ENCODE measurements around the gene SORBS2.

SORBS2 gene

DNA sequence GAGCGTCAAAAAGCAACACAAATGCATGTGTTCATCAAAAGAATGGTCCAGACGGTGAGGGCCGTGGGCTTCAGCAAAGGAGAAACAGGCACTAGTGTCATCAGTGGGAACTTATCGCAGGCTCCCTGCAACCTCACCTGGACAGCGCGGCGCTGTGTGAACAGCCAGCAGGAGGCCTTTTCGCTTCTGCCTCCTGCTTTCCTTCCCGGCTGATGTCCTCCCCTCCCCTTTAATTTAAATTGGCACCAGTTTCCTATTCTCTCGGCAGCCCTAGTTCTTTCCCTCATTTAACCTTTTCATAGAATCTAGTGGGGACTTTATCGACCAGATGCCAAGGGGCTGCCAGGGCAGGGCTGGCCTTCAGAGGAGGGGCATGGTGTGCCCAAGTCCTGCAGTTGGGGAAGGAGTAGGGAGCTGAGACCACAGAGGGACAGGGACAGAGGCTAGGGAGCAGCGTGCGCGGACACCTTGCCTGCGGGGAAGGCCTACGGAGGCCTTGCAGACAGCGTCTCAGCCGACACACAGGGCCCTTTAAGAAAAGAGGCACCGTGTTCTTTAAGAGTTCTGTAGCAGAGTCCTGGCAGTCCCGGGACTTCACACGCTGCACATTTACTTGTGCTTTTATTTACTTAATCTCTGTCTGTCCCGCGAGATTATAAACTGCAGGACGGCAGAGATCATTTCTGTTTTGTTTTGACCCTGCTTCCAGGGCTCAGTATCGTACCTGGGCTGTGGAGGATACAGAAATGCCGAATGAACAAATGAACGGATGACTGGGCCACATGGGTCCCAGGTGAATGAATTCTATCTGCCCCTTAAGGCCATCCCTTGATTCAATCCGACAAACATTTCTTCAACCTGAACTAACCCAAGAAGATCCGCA is 8.4 kb upstream of the SORBS2 start:
- no peak overlapping the region for H3K27ac Mint-ChIP-seq
- no peak overlapping the region for H3K4me3 Mint-ChIP-seq
- no peaks in the 10 kb centered on the region for H3K27me3 Mint-ChIP-seq
- H3K9me3 Mint-ChIP-seq, result peaks cover 0 to 3% of the 10 kb centered on the region in 2 donors
- no peaks in the 10 kb centered on the region for H3K4me1 Mint-ChIP-seq
- DNase-seq (no peak), ATAC-seq (no peak)

GRCh38 chr4:185819144-185819543 is 7.2 kb upstream of the SORBS2 start:
- DNase-seq (no peak), ATAC-seq (no peak)
- no peaks in the 10 kb centered on the region for H3K27me3 Mint-ChIP-seq
- no peaks in the 10 kb centered on the region for H3K4me1 Mint-ChIP-seq
- no peak overlapping the region for H3K27ac Mint-ChIP-seq
- H3K9me3 Mint-ChIP-seq, result peaks cover 0 to 3% of the 10 kb centered on the region in 2 donors
- H3K4me3 Mint-ChIP-seq, result no peak overlapping the region

DNA sequence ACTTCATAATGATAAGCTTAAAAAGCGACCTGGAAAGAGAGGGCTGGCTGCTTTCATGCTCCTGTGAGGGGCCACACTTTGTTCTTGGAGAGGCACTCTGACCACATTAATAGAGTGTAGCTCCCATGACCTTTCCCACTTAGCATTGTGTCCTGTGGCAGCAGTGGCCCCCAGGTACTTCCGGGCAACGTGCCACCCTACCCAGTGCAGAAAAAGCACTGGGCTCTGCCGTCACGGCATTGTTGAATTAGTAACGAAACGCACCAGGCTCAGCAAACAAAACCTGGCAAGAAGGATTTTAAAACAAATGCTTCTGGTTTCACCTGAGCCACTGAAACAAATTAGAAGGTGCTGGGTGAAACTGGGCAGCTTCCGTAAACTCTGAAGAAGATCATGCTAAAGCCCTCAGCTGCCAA is 5.4 kb upstream of the SORBS2 start:
- H3K4me1 Mint-ChIP-seq, result no peaks in the 10 kb centered on the region
- H3K27ac Mint-ChIP-seq, result no peak overlapping the region
- ATAC-seq (no peak), DNase-seq (no peak)
- peaks cover 0 to 2% of the 10 kb centered on the region in 2 donors for H3K9me3 Mint-ChIP-seq
- H3K4me3 Mint-ChIP-seq, result no peak overlapping the region
- H3K27me3 Mint-ChIP-seq, result no peaks in the 10 kb centered on the region

DNA sequence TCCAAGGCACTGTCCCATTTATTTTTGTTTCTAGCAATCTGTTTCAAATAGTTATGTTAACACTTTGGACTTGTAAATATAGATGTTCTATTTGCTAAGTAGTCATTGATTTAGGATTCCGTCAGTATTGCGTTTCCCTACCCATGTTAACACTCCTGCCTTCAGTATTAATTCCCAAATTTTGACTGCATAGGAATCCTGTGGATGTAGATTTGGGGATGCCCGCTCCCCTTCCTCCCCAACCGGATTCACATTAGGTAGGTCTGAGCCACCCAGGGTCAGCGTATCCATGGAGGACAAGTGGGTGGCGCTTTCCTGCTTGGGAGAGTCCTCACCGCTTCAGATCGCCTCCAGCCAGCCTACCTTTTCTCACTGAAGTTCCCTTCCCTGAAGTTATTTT is 1.1 kb upstream of the SORBS2 start:
- H3K4me3 Mint-ChIP-seq, result no peak overlapping the region
- DNase-seq (no peak), ATAC-seq (no peak)
- H3K9me3 Mint-ChIP-seq, result no peaks in the 10 kb centered on the region
- H3K27me3 Mint-ChIP-seq, result peaks cover 18% of the 10 kb centered on the region
- peaks cover 5% of the 10 kb centered on the region for H3K4me1 Mint-ChIP-seq
- no peak overlapping the region for H3K27ac Mint-ChIP-seq

DNA sequence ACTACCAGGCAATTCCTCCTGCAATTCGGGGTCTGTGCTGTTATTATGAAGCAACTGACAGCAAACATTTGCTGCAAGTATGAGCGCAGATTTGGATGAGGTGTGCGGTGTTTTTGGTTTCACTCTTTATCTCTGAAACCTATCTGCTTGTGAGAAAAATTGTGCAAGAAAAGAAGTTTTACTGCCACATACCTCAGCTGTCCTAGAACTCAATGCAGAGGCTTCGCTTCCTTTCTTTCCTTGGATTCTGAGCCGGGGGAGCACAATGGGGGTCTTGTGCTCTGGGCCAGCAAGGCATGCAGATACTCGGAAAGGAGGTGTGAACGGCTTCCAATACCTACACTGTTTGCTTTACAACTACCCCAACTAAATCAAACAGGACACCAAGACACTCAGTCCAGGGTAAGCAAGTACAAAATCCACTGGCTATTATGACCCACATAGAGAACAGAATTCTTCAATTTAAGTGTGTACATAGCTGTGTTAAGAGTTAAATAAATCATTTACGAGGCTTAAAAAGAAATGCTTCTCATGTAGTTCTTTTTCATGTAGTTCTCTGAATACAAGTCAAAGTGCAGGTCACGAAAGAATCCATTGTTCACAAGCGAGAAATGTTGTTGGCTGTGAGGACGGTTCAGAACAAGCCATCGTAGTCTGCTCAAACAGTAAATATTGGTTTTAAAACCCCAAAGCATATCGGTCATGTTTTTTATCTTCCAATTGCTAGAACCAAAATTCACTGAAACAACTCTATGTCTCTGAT is 1.1 kb downstream of the SORBS2 start:
- peaks cover 18% of the 10 kb centered on the region for H3K27me3 Mint-ChIP-seq
- no peak overlapping the region for H3K27ac Mint-ChIP-seq
- DNase-seq (no peak), ATAC-seq (no peak)
- peaks cover 5% of the 10 kb centered on the region for H3K4me1 Mint-ChIP-seq
- H3K4me3 Mint-ChIP-seq, result no peak overlapping the region
- no peaks in the 10 kb centered on the region for H3K9me3 Mint-ChIP-seq

GRCh38 chr4:185809533-185810071 is 2.4 kb downstream of the SORBS2 start:
- peaks cover 18% of the 10 kb centered on the region for H3K27me3 Mint-ChIP-seq

GRCh38 chr4:185809121-185809520 is 2.9 kb downstream of the SORBS2 start:
- H3K4me1 Mint-ChIP-seq, result peaks cover 5% of the 10 kb centered on the region
- H3K27me3 Mint-ChIP-seq, result peaks cover 18% of the 10 kb centered on the region
- H3K27ac Mint-ChIP-seq, result no peak overlapping the region
- H3K4me3 Mint-ChIP-seq, result no peak overlapping the region
- ATAC-seq (no peak), DNase-seq (no peak)
- no peaks in the 10 kb centered on the region for H3K9me3 Mint-ChIP-seq

More at GRCh38 chr4:185809533-185810071, 2.4 kb downstream of the SORBS2 start:
- H3K27ac Mint-ChIP-seq, result no peak overlapping the region
- no peak for DNase-seq
- ATAC-seq, result no peak
- H3K9me3 Mint-ChIP-seq, result no peaks in the 10 kb centered on the region
- peaks cover 5% of the 10 kb centered on the region for H3K4me1 Mint-ChIP-seq
- no peak overlapping the region for H3K4me3 Mint-ChIP-seq

- no peaks in the 10 kb centered on the region for H3K9me3 Mint-ChIP-seq
- H3K4me3 Mint-ChIP-seq, result no peak overlapping the region
- DNase-seq (no peak), ATAC-seq (no peak)
- H3K4me1 Mint-ChIP-seq, result no peaks in the 10 kb centered on the region
- peaks cover 9% of the 10 kb centered on the region for H3K27me3 Mint-ChIP-seq
- no peak overlapping the region for H3K27ac Mint-ChIP-seq
These were observed 6.0 kb downstream of the SORBS2 start for GRCh38 chr4:185805979-185806378.

DNA sequence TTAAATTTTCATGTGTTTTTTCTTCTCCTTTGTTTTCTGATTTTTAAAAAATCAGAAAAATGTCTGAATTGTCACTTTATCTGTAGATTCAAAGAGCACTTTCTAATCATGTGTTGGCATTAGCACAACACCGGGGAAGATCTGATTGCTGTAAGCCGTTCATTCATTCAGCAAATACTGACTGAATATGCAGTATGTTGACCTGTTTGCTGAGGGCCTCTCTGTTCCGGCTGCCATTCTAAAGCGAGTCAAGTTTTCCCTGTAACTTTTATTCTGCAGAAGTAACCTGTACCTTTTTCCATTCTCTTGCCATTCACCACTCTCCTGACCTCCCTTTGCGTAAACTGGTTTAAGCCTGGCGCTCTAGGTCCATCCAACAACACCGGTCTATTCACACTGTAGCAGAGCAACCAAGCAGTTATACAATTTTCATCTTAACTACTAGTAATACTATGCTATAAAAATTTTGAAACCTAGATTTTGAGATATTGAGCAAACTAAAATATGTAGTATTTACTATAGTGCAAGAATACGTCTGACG is 6.7 kb downstream of the SORBS2 start:
- ATAC-seq (no peak), DNase-seq (no peak)
- no peak overlapping the region for H3K4me3 Mint-ChIP-seq
- no peaks in the 10 kb centered on the region for H3K4me1 Mint-ChIP-seq
- peaks cover 9% of the 10 kb centered on the region for H3K27me3 Mint-ChIP-seq
- no peak overlapping the region for H3K27ac Mint-ChIP-seq
- H3K9me3 Mint-ChIP-seq, result no peaks in the 10 kb centered on the region

GRCh38 chr4:185803022-185803421 is 9.0 kb downstream of the SORBS2 start:
- no peaks in the 10 kb centered on the region for H3K9me3 Mint-ChIP-seq
- no peak overlapping the region for H3K4me3 Mint-ChIP-seq
- no peaks in the 10 kb centered on the region for H3K27me3 Mint-ChIP-seq
- H3K4me1 Mint-ChIP-seq, result no peaks in the 10 kb centered on the region
- no peak overlapping the region for H3K27ac Mint-ChIP-seq
- ATAC-seq, result no peak
- DNase-seq, result no peak

- Mint-ChIP-seq H3K9me3 (no peaks in the 10 kb centered on the region), H3K4me3 (no peak overlapping the region), H3K27me3 (no peaks in the 10 kb centered on the region), H3K4me1 (no peaks in the 10 kb centered on the region), H3K27ac (no peak overlapping the region)
- DNase-seq, result no peak
- ATAC-seq, result no peak
These were observed 10.5 kb downstream of the SORBS2 start for GRCh38 chr4:185801471-185801870.

DNA sequence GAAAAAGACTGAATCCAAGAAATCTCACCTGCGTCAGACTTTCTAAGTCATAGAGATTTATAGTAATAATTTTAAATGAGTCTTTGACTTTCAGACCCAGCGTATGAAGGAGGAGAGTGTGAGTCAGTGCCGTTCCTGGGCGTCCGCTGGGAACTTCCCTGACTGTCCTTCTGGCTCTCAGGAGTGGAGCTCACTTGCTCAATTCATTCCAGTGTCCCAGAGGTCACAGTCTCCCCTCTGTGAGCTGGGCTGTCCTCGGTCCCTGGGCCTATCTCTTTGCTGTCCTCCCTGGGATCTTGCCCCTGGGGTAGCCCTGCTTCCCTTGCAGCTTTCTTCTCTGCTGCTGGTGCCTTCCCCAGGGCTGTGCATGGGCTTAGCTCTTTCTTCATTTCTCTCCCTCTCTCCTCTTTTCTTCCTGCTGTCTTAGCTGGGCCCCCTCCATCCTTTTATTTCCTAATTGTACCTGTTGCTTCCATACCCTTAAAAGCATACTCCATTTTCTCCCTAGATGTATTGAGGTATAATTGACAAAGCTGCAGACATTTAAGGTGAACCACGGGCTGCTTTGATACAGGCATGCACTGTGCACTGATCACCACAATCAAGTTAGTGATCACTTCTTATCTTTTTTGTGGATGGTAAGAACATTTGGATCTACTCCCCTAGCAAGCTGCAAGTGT is 11.6 kb downstream of the SORBS2 start:
- DNase-seq, result no peak
- H3K9me3 Mint-ChIP-seq, result no peaks in the 10 kb centered on the region
- H3K4me1 Mint-ChIP-seq, result no peaks in the 10 kb centered on the region
- H3K27me3 Mint-ChIP-seq, result no peaks in the 10 kb centered on the region
- H3K4me3 Mint-ChIP-seq, result no peak overlapping the region
- ATAC-seq, result no peak
- H3K27ac Mint-ChIP-seq, result no peak overlapping the region

GRCh38 chr4:185799442-185799841 is 12.6 kb downstream of the SORBS2 start:
- Mint-ChIP-seq H3K27me3 (no peaks in the 10 kb centered on the region), H3K9me3 (no peaks in the 10 kb centered on the region), H3K4me3 (no peak overlapping the region), H3K27ac (no peak overlapping the region), H3K4me1 (no peaks in the 10 kb centered on the region)
- DNase-seq (no peak), ATAC-seq (no peak)

GRCh38 chr4:185797596-185798338 is 14.2 kb downstream of the SORBS2 start:
- ATAC-seq, result peak; percentile 26
- DNase-seq, result no peak
- Mint-ChIP-seq H3K27ac (no peak overlapping the region), H3K4me1 (no peaks in the 10 kb centered on the region), H3K4me3 (no peak overlapping the region), H3K27me3 (no peaks in the 10 kb centered on the region), H3K9me3 (no peaks in the 10 kb centered on the region)

GRCh38 chr4:185797018-185797417 is 15.0 kb downstream of the SORBS2 start:
- Mint-ChIP-seq H3K4me1 (no peaks in the 10 kb centered on the region), H3K4me3 (no peak overlapping the region), H3K27me3 (peaks cover 6% of the 10 kb centered on the region), H3K9me3 (no peaks in the 10 kb centered on the region), H3K27ac (no peak overlapping the region)
- ATAC-seq (no peak), DNase-seq (no peak)
